GM12873 (cell line): Measurements from ENCODE around the gene XYLT1.

Experiments used
- TF ChIP-seq, protein P1 (sequence below): IDR thresholded peaks from 2 replicates; pipeline ENCODE4 v1.5.1; 2012; ENCODE audit warnings: low read depth, mild to moderate bottlenecking, moderate library complexity, low read length, control low read depth; ENCODE audit not compliant: insufficient read depth; ENCODE audit errors: missing control alignments

The XYLT1 gene

DNA sequence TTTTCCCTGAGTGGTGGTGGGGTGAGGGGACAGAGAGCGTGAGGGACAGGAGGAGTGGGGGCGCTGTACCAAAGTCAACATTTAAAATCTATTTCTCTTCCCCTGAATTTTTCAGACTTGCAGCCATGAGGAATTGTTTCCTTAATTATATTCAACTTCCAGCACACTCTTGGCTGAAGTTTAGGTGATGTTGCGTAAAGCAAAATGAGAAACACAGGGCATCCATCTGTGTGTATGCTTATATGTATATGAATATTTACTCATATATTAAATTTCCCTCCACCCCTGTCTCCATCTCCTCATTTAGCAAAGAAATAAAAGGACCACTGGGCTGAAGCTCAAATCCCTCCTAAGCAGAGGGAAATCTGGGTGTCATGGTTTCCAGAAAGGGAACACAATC, 218.1 kb downstream of the XYLT1 start:
- TF ChIP-seq, protein P1, sequence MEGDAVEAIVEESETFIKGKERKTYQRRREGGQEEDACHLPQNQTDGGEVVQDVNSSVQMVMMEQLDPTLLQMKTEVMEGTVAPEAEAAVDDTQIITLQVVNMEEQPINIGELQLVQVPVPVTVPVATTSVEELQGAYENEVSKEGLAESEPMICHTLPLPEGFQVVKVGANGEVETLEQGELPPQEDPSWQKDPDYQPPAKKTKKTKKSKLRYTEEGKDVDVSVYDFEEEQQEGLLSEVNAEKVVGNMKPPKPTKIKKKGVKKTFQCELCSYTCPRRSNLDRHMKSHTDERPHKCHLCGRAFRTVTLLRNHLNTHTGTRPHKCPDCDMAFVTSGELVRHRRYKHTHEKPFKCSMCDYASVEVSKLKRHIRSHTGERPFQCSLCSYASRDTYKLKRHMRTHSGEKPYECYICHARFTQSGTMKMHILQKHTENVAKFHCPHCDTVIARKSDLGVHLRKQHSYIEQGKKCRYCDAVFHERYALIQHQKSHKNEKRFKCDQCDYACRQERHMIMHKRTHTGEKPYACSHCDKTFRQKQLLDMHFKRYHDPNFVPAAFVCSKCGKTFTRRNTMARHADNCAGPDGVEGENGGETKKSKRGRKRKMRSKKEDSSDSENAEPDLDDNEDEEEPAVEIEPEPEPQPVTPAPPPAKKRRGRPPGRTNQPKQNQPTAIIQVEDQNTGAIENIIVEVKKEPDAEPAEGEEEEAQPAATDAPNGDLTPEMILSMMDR = no peak

DNA sequence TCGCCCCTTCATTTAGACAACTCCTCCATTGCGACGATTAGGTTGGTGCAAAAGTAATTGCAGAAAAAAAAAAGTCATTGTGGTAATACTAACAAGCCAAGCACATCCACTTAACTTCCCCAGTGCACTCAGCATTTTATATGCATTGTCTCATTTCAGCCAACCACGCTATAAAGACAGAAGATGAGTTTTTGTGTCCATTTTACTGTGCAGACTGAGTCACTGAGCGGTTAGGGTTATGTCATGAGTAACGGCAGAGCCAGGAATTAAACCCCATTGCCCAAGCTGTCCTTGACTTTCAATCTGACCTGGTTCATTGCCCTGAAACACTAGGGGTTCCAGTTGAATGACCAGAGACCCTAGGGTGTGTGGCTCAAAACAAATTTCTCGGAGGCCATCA, 218.7 kb downstream of the XYLT1 start:
- TF ChIP-seq, protein P1 = no peak

DNA sequence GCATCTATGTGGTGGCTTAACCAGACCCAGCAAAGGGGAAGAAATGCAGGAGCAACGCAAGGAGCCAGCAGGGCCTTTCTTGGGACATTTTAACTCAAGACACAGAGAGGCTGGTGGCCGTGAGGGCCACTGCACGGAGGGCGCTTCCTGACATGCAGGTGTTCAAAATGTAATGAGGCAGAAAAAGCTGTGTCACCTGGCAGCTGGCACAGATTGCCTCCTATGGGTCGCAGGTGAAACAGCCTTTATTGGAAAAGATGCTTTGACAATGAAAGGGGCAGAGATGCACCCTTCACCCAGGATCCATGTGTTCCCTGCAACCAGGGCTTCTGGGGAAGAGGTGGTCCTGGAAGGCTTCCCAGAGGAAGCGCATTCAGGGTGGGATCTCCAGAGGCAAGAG, 219.3 kb downstream of the XYLT1 start:
- TF ChIP-seq, protein P1 = peak; percentile 31

DNA sequence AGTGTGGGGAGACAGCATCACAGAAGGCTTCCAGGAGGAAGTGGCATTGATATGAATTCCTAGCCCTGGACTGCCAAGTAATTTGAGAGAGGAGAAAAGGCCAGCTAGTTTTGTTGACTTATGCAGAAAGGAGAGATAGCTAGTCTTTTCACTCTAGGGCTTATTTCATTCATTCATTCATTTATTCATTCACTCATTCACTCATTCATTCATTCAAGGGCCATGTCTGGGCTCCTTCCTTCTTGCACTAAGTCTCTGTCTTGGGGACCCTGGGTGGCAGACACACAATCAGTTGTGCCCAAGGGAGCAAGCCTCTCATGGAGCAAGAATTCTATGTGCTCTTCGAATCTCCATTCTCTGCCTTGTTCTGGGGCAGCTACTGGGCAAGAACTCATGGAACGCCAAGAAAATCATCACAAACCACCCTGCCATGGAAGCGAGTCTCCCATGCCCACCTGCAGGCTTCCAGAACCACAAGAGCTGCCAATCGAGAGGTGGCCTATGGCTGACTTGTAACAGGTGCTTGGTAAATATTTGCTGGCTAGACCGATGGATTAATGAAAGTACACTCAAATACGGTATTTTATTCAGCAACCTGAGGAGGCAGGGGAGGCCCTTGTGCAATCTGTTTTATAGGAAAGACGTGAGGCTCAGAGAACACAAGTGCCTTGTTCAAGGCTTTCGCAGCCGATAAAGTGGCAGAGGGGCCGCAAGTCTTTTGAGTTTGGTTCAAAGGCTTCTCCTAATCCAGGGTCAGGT, 223.6 kb downstream of the XYLT1 start:
- TF ChIP-seq, protein P1 = no peak

DNA sequence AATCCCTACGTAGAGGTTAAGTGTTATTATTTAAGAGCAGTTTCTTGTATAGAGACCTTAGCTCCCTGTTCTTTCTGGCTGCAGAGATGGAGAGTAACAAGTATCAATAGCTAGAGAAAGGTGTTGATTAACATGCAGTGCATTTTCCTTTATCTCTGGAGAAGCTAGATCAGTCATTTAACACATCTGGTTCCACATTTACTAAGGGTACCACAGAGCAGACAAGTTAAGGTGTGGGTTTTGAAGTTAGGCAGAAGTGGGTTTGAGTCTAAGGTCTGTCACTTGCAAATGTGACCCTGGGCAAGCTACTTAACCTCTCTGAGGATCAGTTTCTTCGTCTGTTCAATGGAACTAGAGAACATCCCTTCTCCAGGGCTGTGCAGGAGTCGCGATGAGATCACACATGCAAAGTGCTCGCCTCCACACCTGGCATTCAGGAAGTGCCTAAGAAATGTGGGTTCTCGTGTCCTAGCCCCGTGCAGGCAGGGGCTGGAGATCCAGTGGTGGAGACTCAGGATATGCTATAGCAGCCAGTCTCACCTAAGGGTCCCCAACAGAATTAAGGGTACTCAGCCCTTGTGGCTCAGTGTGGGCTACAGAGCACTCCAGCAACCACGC, 224.4 kb downstream of the XYLT1 start:
- TF ChIP-seq, protein P1 = no peak

DNA sequence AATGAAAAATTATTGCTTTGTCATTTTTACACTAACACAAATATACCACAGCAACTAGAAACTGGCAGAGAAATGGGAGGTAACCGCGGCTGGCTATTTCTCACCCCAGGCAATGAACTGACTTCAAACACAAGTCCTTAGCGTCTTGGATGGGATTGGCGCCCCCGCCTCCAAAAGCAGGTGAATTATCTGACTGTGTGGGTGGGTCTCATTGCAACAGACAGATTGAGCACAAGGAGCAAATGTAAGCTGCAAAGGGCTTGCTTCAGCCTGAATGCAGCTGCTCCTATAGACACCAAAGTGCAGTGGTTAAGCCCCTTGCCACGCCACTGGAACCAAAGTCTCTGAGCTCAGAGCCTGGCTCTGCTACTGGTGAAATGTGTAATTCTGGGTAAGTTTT, 225.0 kb downstream of the XYLT1 start:
- TF ChIP-seq, protein P1 = no peak

DNA sequence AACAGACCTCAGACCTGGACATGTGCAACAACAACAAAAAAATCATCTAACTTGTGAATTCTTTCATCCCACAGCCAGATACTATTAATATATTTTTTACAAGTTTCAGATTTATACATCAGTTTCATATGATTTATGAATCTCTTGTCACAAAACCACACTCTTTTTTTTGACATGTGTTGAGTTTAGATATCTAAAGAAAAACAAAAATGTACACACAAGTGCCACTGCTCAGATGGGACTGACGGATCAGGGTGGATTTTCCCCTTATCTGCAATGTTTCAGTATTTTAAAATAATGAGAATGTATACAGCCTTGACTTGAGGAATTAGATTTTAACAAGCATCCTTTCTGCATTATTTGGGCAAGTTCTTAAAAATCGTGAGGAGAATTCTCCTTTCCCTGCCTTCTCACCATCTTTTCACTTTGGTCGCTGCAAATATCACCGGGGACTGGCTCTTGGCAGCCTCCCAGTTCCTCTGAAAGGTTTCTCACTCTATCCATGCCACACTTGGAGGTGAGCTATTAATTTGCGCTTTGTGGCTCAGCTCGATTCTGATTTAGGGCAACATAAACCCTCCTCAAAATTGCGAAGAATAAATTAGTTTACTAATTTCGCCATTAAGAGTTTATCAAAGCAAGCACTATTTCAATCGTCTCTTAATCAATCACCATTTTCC, 225.7 kb downstream of the XYLT1 start:
- TF ChIP-seq, protein P1 = no peak
